ENCODE data around the gene GTPBP2.

GTPBP2 gene

DNA sequence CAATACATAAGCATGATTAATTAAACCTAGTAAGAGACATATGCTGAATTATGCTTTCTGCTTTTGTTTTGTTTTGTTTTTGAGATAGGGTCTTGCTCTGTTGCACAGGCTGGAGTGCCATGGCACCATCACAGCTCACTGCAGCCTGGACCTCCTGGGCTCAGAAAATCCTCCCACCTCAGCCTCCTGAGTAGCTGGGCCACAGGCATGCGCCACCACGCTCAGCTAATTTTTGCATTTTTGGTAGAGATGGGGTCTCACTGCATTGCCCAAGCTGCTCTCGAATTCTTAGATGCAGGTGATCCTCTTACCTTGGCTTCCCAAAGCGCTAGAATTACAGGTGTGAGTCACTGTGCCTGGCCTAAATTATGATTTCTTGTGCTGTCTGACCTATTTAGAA lies 57.0 kb downstream of the GTPBP2 start:
- DNase-seq, result no peak

DNA sequence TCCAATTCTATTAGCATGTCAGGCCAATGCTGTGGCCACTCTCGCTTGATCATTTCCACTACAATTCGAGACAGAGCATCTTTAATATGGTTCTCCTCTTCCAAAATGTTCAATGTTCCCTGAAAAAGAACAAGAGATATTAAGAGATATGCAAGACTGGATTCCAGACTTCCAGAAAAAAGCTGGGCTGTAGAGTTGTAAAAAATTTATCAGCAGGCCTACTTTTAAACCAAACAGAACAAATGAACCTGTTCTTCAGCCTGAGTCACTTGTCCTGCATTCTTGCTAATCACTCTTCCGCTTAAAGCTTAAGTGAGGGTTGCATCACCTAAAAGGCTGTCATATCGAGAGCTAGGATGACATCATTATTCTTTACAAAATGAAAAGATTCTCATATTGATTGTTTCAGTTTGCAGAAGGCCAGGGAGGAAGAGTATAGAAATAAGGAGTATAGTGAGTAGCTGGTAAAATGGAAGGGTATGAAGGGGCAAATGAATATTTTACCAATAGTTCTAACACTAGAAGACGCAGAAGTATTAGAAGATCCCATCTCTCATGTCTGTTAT lies 58.1 kb downstream of the GTPBP2 start:
- no peak for DNase-seq
